ENCODE results near the gene SLC25A40.
"Not testable (repeated sequence)": the region's sequence is repeated elsewhere in the genome, so short reads cannot be mapped to it uniquely, and the experiment has no call there.

The SLC25A40 gene

DNA sequence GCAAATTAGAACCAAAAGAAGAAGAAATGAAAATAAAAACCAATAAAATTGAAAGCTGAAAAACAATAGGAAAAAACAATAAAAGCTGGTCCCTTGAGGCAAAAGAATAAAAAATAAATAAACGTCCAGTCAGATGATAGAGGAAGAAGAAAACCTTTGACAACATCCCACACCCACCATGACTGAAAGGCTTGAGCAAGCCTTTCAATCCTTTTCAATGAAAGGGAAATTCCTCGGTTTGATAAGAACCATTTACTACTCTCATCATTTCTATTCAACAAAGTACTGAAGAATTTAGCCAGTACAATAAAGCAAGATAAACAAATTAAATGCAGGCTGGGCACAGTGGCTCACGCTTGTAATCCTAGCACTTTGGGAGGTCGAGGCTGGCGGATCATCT is 3.8 kb downstream of the SLC25A40 start:
- no peak for DNase-seq (ENCODE audit: low read depth)

DNA sequence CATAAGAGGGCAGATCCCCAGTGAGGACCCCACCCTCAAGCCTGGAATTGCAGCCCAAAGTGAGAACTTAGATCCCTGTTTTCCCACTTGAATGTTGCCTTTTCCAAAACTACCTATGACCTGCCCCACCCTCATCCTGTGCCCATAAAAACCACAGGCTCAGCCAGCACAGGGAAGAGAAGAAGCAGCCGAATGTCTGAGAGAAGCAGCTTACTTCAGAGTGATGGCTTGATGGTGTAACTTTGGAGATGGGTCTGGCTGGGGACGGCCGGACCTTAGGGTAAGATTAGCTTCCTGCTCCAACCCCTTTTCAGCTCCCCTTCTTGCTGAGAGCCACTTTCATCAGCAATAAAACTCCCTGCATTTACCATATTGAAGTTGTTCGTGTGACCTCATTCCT is 5.7 kb downstream of the SLC25A40 start:
- DNase-seq (ENCODE audit: low read depth): no peak

DNA sequence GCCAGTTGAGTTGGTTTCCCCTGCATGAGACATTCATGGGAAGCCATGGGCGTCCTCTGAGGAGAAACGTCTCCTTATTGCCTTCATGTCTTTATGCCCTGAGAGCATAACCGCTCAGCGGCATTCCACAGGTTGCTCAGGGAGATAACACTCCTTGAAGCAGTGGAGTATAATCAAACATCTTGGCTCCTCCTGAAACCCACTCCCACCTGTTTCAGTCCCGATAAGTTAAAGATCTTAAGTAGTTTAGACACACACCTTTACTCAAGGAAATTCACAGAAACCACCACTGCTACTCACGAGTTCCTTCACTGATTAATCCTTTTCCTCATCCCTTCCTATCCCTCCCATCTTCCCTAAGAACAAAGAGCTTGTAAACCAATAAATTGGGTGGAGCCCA is 9.6 kb downstream of the SLC25A40 start:
- not testable (repeated sequence) for DNase-seq (ENCODE audit: low read depth)

DNA sequence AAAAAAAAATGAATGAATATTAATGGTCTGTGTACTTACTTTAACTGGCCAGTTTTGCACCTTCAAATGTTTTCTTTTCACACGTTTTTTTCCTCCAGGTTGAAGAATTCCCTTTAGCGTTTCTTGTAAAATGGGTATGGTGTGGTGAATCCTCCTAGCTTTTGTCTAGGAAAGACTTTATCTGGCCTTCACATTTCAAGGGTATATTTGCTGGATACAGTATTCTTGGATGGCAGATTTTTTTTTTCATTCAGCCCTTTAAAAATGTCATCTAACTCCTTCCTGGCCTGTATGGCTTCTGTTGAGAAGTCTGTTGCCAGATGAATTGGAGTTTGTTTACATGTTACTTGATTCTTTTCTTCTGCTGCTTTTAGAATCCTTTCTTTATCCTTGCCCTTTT is 10.1 kb downstream of the SLC25A40 start:
- DNase-seq (ENCODE audit: low read depth): no peak

DNA sequence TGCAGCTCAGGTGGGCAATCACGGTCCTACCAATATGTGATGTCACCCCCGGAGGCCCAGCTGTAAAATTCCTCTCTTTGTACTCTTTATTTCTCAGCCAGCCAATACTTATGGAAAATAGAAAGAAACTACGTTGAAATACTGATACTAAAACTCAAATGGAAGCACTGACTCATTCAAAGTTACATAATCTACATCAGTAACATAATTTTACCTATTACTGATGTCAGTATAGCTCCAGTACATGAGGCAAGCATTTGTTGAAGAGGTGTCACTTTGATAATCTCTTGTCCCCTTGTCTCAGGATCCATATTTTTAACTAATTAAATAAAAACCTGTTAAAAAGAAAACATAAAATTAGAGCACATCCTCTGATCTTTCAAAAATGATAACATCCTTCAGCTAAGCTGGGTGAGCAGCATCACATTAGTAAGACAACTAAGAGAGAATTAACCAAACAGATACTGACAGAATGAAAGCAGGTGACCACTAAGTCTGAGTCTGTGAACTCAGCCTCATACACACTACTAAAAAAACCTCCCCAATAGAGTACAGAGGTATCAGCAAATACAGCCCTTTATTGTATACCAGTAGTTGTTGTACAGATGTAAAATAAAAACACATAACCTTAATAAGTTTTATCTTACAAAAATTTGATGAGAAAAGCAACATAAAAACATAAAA is 17.6 kb downstream of the SLC25A40 start:
- no peak for DNase-seq (ENCODE audit: low read depth)

DNA sequence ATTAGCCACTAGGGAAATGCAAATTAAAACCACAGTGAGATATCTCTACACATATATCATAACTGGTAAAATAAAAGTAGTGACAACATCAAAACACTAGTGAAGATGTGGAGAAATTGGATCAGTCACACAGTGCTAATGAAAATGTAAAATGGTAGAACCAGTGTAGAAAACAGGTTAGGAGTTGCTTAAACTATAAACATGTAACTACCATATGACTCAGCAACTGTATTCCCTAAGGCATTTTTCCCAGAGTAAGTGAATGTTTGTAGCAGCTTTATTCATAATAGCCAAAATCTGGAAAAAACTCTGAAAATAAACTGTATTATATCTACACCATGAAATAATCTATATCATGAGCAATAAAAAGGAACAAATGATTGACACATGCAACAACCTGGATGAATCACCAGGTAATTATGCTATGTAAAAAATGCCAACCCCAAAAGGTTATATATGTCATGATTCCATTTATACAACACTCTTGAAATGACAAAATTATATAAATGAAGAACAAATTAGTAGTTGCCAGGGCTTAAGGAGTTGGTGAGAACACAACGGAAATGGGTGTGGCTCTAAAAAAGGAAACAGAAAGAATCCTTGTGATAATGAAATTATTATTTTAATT is 22.8 kb downstream of the SLC25A40 start:
- peak; percentile 35 for DNase-seq (ENCODE audit: low read depth)

DNA sequence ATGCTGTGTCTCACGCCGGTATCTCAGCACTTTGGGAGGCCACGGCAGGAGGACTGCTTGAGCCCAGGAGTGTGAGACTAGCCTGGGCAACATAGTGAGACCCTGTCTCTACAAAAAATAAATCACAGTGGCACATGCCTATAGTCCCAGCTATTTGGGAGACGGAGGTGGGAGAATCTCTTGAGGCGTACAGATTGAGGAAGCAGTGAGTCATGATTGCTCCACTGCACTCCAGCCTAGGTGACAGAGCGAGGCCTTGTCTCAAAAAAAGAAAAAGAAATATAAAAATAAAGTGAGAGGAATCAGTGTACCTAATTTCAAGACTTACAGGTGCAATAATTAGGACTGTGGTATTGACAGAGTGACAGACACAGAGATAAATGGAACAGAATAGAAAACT is 23.9 kb downstream of the SLC25A40 start:
- DNase-seq (ENCODE audit: low read depth): no peak

DNA sequence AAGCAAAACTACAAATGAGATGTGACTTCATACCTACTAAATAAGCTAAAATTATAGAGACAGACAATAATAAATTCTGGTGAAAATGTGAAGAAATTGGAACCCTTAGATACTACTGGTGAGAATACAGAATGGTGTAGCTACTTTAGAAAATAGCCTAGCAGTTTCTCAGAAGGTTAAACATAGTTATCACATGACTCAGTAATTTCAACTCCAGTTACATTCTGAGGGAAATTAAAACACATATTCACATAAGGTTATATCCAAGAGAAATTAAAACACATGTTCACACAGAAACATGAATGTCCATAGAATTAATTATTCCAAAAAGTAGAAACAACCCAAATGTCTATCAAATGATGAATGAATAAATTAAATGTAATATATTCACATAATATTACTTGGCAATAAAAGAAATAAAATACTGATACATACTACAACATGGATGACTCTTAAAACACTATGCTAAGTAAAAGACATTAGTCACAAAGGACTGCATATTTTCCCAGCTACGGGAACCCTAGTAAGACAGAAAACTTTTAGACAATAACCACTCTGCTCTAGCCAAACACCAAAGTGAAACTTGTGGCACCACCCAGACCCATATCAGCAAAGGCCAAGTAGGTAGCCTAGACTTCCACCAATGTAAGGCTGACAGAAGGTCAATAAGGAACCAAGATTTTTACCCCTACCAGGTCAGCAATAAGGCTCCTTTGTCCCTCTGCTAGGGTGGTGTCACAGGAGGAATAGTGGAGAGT is 25.1 kb downstream of the SLC25A40 start:
- no peak for DNase-seq (ENCODE audit: low read depth)

DNA sequence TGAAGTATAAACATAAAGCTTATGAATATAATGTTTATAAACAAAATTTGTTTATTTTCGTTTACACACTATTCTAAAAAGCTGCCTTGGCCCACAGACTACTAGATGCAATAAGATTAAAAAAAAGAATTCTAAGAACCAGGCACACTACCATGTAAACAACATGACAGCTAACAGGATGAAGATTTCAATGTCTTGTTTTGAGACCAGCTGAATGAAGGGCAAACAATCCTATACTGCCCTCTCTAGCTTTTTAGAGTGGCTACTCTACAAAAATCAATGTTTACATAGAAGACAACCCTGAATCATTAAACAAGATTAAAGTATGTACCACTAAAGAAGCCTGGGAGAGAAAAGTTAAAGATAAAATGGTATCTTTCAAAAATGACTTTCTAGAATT is 38.6 kb downstream of the SLC25A40 start:
- DNase-seq (ENCODE audit: low read depth): no peak

DNA sequence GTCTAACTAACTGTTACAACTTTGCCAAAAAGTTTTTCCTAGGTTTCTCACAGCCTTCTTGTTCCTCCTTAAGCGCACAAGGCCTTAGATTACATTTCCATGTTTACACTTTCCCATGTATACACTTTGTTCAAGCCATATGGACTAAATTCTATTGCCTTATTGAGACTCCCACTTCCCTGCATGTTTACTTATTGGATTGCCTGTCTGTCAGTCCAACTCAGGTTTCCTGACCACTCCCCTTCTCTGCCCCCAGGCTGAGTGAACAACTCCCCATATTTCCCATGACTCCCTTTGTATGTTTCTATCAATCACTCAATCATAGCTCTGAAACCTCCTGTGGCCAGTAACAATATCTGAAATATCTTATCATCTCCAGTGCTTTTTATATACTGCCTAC is 43.0 kb downstream of the SLC25A40 start:
- no peak for DNase-seq (ENCODE audit: low read depth)

DNA sequence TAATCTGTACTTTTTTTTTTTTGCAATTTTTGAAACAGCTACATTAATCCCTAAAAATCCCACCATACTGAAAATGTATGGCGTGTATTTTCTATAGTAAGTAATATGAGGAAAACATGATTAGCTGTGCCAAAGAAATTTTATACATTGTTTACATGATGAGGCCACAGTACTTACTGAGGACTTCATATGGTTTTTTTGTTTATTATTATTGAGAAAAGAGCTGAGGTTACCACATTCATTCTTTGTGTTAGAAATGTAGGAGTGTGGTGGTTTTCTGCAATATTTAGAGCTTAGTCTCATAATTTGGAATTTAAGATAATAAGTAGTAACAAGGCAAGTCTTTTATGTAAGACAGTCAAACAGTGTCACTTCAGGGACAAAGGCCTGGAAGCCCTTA is 45.1 kb downstream of the SLC25A40 start:
- no peak for DNase-seq (ENCODE audit: low read depth)

DNA sequence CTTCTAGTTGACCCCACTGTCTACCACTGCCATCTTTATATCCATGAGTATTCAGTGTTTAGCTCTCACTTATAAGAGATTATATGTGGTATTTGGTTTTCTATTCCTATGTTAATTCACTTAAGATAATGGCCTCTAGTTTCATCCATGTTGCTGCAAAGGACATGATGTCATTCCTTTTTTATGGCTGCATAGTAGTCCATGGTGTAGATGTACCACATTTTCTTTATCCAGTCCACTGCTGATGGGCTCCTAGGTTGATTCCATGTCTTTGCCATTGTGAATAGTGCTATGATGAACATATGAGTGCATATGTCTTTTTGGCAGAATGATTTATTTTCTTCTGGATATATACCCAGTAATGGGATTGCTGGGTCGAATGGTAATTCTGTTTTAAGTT is 47.8 kb downstream of the SLC25A40 start:
- not testable (repeated sequence) for DNase-seq (ENCODE audit: low read depth)

DNA sequence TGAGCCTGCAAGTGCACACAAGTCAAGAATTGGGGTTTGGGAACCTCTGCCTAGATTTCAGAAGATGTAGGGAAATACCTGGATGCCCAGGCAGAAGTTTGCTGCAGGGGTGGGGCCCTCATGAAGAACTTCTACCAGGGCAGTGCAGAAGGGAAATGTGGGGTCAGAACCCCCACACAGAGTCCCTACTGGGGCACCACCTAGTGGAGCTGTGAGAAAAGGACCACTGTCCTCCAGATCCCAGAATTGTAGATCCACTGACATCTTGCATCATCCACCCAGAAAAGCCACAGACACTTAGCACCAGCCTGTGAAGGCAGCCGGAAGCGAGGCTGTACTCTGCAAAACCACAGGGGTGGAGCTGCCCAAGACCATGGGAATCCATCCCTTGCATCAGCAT is 50.8 kb downstream of the SLC25A40 start:
- not testable (repeated sequence) for DNase-seq (ENCODE audit: low read depth)

DNA sequence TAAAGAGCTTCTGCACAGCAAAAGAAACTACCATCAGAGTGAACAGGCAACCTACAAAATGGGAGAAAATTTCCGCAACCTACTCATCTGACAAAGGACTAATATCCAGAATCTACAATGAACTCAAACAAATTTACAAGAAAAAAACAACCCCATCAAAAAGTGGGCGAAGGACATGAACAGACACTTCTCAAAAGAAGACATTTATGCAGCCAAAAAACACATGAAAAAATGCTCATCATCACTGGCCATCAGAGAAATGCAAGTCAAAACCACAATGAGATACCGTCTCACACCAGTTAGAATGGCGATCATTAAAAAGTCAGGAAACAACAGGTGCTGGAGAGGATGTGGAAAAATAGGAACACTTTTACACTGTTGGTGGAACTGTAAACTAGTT is 54.1 kb downstream of the SLC25A40 start:
- DNase-seq (ENCODE audit: low read depth): not testable (repeated sequence)

DNA sequence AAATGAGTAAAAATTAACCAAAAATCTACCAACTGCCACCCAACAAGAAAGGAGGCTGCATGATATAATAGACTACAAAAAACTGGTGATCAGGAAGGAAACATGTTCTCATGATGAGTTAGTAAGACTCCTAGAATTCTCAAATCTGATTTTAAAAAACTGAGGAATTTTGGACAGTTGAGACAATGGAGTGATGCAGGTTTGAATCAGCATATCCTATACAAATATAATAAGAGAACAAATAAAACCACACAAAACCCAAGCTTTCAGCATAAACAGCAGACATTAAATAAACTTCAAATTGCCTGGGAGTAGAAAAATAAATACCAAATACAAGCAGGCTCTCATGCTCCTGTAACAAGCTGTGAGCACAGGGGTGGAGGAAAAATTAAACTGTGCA is 57.8 kb downstream of the SLC25A40 start:
- no peak for DNase-seq (ENCODE audit: low read depth)

DNA sequence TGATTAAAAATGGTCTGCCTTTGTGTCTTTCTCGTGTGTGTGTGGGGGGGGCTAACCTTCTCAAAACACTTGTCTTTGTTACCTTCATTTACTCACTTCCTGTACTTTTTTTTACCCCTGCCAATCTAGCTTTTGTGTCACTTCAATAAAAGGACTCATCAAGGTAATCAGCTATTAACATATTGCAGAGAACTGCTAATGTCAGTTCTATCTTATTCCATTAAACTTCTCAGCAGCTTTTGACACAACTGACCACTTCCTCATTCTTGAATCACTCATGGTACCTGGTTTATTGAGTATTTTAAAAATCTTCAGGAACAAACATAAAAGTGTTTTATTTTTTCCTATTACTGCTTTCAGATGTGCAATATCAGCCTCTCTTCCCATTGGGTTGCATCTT is 59.8 kb downstream of the SLC25A40 start:
- DNase-seq (ENCODE audit: low read depth): no peak

DNA sequence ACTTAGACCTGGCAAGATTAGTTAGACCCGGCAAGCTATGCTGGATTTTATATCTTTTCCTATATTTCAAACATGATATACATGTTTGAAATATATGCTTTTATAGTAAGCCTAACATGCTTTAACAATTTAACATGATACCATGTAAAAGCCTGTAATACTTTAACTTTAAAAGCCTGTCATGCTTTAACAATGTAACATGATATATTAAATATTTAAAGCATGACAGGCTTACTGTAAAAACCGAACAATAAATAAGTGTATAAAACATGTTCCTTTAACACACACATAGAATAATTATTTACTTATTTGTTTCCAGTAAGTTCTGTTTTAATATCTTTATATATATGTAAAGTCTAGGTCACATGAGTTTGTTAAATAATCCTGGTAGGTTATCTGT is 65.4 kb downstream of the SLC25A40 start:
- DNase-seq (ENCODE audit: low read depth): no peak

DNA sequence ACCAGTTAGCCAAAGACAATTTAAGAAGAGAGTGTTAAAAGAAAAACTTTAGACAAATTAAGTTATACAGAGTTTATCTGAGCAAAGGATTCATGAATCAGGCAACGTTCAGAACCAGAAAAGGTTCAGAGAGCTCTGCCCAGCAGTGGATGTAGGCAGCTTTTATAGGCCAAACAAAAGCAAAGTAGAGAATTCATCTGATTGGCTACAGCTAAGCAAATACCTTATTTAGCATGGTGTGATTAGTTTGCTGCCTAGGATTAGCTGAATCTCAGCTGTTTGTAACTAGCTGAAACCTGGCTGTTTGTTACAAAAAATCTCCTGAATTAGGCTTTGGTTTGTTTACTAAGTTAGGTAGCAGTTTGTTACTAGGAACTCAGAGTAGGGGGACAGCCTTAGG is 66.0 kb downstream of the SLC25A40 start:
- no peak for DNase-seq (ENCODE audit: low read depth)

DNA sequence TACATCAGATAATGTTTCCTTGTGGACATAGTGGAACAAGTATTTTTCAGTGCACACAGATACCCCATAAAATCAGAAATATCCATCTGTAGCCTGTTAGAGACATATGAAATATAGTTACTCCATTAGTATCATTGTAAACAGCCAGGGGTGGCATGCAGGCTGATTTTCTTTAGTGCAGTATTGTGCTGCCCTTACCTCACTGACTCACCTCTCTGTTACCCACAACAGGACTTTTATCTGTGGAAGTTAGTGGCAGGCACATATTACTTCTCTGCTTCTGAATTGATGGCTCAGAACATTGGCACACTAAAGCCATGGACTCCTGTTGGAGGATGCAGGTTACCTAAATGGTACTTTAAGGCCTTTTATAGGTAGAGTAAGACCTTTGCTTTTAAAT is 70.0 kb downstream of the SLC25A40 start:
- no peak for DNase-seq (ENCODE audit: low read depth)

DNA sequence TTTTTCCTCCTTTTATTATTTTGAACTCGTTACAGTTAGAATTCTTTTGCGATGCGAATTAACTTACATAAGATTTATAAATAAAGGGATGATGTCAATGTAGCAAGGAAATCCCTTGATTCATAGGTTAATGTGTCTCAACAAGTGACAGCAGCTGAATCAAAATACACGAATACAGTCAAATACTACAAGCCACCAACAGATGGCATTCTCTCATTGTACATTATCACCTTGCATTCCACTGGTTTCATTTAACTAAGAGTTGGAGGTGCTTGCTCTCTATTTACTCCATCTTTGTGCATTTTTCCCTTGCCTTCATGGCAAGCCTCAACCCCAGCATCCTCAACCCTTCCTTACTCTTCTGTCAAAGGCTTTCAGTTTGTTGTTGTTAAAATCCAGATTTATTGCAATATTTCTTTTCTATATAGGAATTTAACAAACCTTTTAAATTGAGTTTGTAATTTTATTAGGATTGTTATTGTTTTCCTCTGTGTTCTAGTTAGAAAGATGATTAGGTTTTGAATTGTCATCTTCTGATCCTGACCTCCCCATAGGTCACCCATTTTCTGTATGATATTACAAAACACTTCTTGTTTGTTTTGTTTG is 78.3 kb downstream of the SLC25A40 start:
- peak; percentile 21 for DNase-seq (ENCODE audit: low read depth)

DNA sequence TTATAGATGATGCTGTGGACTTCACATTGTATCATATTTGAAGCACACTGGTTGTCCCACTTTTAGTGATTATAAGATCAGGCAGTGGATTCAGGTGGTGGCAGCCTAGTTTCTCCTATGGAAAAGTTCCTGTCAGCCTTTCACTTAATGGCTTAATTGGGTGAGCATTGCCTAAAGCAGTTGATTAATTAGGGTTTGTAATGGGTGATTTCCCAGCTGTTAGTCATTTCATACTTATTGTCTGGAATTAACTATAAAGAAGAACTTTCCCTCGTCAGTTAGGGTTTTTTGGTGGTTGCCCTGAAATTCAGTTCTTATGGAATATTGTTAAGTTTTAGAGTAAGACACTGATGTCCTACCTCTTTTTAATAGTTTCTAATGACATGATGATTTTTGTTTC is 78.8 kb downstream of the SLC25A40 start:
- DNase-seq (ENCODE audit: low read depth): no peak

DNA sequence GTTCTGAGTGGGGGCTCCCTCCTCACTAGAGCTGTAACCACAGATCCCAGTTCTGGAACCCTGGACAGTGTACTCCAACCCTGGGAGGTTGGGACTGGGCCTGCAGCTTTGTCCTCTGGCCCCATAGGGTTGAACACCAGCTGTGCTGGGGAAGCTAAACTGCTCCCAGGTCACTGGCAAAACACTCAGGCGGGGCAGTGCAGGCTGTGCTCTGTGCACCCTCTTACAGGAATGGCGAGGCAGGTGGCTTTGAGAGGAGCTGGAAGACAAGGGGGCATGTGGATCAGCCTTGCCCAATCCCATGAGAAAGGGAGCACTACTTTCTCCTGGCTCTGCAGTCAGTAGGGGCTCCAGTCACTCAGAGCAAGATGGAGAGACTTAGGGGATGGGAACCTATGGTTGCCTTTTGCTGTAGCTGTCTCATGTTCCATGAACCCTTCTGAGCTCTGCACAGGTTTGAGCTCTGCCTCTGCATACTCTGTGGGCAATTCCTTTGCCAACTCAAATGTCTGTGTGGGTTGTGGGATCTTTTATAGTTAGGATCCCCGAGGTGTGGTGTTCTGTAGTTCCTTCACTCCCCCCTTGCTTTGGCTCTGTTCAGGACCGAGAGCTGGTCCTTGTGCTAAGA is 90.7 kb downstream of the SLC25A40 start:
- no peak for DNase-seq (ENCODE audit: low read depth)

DNA sequence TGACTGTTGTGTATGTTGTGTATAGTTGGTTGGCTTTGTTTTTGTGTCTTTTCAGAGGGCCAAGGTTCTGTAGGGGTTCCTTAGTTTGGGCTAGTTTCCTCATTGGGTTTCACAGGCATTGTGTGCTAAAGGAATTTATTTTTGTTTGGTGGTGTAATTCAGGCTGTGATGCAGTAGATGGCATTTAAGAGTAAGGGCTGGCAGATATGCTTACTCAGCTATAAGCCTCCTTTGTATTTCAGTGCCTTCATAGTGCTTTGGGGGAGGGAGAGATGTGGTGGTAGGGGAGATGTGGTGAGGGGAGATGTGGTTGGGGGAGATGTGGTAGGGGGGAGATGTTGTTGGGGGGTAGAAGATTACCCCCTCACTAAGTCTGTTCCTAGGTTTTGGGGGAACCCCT is 91.7 kb downstream of the SLC25A40 start:
- DNase-seq (ENCODE audit: low read depth): no peak
